ENCODE measurements around the gene SEC22A.

DNA sequence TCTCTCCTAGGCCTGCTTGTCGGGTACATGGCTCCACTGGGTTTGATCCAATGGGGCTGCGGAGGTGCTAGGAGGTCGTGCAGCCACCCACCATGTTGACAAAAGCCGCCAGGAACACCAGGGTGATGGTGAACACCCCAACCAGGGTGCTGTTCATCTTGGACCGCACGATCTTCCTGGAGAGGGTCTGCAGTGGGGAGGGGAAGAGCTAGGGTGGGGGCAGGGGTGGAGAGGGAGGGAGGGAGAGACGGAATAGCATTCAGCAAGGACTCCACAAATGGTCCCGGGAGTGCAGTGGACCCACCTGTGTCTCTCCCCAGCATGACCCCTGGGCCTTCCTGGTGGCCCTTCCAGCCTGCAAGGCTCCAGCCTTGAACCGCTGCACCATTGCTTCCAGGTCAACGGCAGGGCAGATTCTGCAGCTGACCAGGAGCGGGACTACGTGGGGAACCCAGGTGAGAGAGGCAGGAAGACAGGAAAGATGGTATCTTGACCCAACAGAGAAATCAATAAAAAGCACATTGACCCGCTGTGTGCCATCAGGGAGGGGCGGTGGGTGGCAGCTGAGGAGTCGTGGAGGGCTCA, 102.3 kb downstream of the SEC22A start:
- TF ChIP-seq, protein P1, sequence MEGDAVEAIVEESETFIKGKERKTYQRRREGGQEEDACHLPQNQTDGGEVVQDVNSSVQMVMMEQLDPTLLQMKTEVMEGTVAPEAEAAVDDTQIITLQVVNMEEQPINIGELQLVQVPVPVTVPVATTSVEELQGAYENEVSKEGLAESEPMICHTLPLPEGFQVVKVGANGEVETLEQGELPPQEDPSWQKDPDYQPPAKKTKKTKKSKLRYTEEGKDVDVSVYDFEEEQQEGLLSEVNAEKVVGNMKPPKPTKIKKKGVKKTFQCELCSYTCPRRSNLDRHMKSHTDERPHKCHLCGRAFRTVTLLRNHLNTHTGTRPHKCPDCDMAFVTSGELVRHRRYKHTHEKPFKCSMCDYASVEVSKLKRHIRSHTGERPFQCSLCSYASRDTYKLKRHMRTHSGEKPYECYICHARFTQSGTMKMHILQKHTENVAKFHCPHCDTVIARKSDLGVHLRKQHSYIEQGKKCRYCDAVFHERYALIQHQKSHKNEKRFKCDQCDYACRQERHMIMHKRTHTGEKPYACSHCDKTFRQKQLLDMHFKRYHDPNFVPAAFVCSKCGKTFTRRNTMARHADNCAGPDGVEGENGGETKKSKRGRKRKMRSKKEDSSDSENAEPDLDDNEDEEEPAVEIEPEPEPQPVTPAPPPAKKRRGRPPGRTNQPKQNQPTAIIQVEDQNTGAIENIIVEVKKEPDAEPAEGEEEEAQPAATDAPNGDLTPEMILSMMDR (IDR thresholded peaks at IDR 0.05), result no peak
- TF ChIP-seq POLR2AphosphoS5 (IDR thresholded peaks at IDR 0.05; ENCODE audit: low read depth, low read length), result no peak
- TF ChIP-seq RAD21 (IDR thresholded peaks at IDR 0.05; ENCODE audit: low read length), result no peak
- TF ChIP-seq NFIC (IDR thresholded peaks at IDR 0.05; ENCODE audit: borderline replicate concordance), result no peak
- no peak for TF ChIP-seq GABPA (IDR thresholded peaks at IDR 0.05; ENCODE audit: low read depth)
- TF ChIP-seq RCOR1 (IDR thresholded peaks at IDR 0.05; ENCODE audit: low read length), result no peak
- no peak for TF ChIP-seq FOXM1 (IDR thresholded peaks at IDR 0.05; ENCODE audit: low read depth)
- TF ChIP-seq, protein P2, sequence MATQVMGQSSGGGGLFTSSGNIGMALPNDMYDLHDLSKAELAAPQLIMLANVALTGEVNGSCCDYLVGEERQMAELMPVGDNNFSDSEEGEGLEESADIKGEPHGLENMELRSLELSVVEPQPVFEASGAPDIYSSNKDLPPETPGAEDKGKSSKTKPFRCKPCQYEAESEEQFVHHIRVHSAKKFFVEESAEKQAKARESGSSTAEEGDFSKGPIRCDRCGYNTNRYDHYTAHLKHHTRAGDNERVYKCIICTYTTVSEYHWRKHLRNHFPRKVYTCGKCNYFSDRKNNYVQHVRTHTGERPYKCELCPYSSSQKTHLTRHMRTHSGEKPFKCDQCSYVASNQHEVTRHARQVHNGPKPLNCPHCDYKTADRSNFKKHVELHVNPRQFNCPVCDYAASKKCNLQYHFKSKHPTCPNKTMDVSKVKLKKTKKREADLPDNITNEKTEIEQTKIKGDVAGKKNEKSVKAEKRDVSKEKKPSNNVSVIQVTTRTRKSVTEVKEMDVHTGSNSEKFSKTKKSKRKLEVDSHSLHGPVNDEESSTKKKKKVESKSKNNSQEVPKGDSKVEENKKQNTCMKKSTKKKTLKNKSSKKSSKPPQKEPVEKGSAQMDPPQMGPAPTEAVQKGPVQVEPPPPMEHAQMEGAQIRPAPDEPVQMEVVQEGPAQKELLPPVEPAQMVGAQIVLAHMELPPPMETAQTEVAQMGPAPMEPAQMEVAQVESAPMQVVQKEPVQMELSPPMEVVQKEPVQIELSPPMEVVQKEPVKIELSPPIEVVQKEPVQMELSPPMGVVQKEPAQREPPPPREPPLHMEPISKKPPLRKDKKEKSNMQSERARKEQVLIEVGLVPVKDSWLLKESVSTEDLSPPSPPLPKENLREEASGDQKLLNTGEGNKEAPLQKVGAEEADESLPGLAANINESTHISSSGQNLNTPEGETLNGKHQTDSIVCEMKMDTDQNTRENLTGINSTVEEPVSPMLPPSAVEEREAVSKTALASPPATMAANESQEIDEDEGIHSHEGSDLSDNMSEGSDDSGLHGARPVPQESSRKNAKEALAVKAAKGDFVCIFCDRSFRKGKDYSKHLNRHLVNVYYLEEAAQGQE (IDR thresholded peaks at IDR 0.05; ENCODE audit: low read depth, low read length), result no peak
- no peak for TF ChIP-seq EP300 (IDR thresholded peaks at IDR 0.05; ENCODE audit: borderline replicate concordance in 1 of 2, low read depth in 1 of 2, low read length in 1 of 2)
- TF ChIP-seq GATA2 (CRISPR knock-in tag; IDR thresholded peaks at IDR 0.05), result no peak
- TF ChIP-seq RFX5 (IDR thresholded peaks at IDR 0.05; ENCODE audit: low read length), result no peak
- TF ChIP-seq, protein P3, sequence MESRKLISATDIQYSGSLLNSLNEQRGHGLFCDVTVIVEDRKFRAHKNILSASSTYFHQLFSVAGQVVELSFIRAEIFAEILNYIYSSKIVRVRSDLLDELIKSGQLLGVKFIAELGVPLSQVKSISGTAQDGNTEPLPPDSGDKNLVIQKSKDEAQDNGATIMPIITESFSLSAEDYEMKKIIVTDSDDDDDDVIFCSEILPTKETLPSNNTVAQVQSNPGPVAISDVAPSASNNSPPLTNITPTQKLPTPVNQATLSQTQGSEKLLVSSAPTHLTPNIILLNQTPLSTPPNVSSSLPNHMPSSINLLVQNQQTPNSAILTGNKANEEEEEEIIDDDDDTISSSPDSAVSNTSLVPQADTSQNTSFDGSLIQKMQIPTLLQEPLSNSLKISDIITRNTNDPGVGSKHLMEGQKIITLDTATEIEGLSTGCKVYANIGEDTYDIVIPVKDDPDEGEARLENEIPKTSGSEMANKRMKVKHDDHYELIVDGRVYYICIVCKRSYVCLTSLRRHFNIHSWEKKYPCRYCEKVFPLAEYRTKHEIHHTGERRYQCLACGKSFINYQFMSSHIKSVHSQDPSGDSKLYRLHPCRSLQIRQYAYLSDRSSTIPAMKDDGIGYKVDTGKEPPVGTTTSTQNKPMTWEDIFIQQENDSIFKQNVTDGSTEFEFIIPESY (IDR thresholded peaks at IDR 0.05; ENCODE audit: borderline replicate concordance, low read depth), result no peak
- no peak for TF ChIP-seq CHD2 (IDR thresholded peaks at IDR 0.05; ENCODE audit: low read length, partially characterized antibody)

Measured in SK-N-SH (cell line).